ENCODE data around the gene SUSD4. TPM values are rescaled to one million over a fixed set of nuclear protein-coding genes. Genes with fewer than 3 reads are reported as not detected.

SUSD4 gene
- total and polyA plus RNA-seq, 10 of the 15 experiments (the other 5 are each of a cell fraction or from before 2014, with no cell fraction given): 0.13 to 1.1 (median 0.26) TPM; not detected in 3

DNA sequence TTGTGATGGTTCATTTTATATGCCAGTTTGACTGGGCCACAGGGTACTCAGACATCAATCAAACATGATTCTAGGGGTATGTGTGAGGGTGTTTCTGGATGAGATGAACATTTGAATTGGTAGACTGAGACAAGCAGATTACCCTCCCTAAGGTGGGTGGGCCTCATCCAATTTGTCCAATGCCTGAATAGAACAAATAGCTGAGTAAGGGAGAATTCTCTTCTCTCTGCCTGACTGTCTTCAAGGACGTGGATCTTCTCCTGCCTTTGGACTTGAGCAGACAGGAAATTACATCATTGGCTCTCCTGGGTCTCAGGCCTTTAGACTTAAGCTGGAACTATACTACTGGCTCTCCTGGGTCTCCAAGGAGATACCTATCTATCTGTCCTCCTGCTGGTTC, 64.4 kb downstream of the SUSD4 start (continued):
- TF ChIP-seq TCF12 (IDR thresholded peaks at IDR 0.05; ENCODE audit: low read depth, low read length) (no peak), ZBED1 (IDR thresholded peaks at IDR 0.05; ENCODE audit: borderline replicate concordance) (no peak), RUNX3 (IDR thresholded peaks at IDR 0.05; ENCODE audit: low read length) (no peak)
- TF ChIP-seq, protein P1, sequence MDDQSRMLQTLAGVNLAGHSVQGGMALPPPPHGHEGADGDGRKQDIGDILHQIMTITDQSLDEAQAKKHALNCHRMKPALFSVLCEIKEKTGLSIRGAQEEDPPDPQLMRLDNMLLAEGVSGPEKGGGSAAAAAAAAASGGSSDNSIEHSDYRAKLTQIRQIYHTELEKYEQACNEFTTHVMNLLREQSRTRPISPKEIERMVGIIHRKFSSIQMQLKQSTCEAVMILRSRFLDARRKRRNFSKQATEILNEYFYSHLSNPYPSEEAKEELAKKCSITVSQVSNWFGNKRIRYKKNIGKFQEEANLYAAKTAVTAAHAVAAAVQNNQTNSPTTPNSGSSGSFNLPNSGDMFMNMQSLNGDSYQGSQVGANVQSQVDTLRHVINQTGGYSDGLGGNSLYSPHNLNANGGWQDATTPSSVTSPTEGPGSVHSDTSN (IDR thresholded peaks at IDR 0.05; ENCODE audit: insufficient replicate concordance, low read depth, low read length): no peak
- TF ChIP-seq, protein P2, sequence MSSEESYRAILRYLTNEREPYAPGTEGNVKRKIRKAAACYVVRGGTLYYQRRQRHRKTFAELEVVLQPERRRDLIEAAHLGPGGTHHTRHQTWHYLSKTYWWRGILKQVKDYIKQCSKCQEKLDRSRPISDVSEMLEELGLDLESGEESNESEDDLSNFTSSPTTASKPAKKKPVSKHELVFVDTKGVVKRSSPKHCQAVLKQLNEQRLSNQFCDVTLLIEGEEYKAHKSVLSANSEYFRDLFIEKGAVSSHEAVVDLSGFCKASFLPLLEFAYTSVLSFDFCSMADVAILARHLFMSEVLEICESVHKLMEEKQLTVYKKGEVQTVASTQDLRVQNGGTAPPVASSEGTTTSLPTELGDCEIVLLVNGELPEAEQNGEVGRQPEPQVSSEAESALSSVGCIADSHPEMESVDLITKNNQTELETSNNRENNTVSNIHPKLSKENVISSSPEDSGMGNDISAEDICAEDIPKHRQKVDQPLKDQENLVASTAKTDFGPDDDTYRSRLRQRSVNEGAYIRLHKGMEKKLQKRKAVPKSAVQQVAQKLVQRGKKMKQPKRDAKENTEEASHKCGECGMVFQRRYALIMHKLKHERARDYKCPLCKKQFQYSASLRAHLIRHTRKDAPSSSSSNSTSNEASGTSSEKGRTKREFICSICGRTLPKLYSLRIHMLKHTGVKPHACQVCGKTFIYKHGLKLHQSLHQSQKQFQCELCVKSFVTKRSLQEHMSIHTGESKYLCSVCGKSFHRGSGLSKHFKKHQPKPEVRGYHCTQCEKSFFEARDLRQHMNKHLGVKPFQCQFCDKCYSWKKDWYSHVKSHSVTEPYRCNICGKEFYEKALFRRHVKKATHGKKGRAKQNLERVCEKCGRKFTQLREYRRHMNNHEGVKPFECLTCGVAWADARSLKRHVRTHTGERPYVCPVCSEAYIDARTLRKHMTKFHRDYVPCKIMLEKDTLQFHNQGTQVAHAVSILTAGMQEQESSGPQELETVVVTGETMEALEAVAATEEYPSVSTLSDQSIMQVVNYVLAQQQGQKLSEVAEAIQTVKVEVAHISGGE (CRISPR knock-in tag; IDR thresholded peaks at IDR 0.05): no peak

DNA sequence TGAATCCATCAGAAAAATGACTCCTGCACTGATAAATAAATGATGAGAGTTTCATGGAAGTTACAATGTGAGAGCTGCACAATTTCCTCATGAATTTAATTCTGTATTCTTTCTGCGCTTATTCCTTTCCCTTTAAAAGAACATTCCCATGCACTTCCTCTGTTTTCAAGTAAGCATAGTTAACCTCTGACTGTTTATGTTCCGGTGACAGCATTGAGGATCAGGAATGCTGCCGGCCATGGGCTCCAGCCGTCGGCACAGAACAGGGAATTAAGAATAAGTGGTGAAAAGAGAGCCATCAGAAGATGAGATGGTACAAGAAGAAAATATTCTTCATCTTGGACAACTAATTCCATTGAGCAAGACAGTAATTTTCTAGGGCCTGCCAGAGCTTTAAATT, 65.3 kb downstream of the SUSD4 start:
- ChIA-PET SMC1A (ENCODE audit: uncharacterized antibody, unreplicated experiment) (interaction anchor here (1.0 kb wide), 1 partner anchor 31 kb away, joined by 3 read pairs; no protein-coding TSS in a partner anchor), CTCF (no interaction called here), POLR2A (no interaction called here), RAD21 (ENCODE audit: unreplicated experiment) (interaction anchor here (0.7 kb wide), 1 partner anchor 60 kb away, joined by 3 read pairs; no protein-coding TSS in a partner anchor)
- Histone ChIP-seq H3K79me2 (ENCODE audit: control insufficient read depth, insufficient read depth, low read length) (no peaks in the 10 kb centered on the region), H3K4me3 (no peak overlapping the region), H3K27me3 (replicated peaks in 1 of 2; ENCODE audit: control insufficient read depth in 2 of 2, insufficient read depth in 2 of 2, low read length in 1 of 2) (no peaks in the 10 kb centered on the region; a peak in 2 of 4 replicates), H4K20me1 (ENCODE audit: control insufficient read depth, insufficient read depth) (no peaks in the 10 kb centered on the region), H3K9ac (ENCODE audit: control insufficient read depth, insufficient read depth, low read length) (no peak overlapping the region), H3K4me1 (ENCODE audit: control insufficient read depth, insufficient read depth, low read length) (no peaks in the 10 kb centered on the region), H3K4me2 (ENCODE audit: control insufficient read depth, insufficient read depth) (no peak overlapping the region), H2AFZ (ENCODE audit: control insufficient read depth, low read depth, low read length) (no peak overlapping the region), H3K9me3 (replicated peaks; ENCODE audit: control insufficient read depth, insufficient read depth, low read length) (no peaks in the 10 kb centered on the region), H3K36me3 (ENCODE audit: control insufficient read depth in 2 of 2, insufficient read depth in 2 of 2, low read length in 1 of 2) (no peaks in the 10 kb centered on the region), H3K27ac (ENCODE audit: control insufficient read depth, insufficient read depth) (no peak overlapping the region)
- in situ Hi-C loops (cut with MboI): no loop called here
- FAIRE-seq (no peak), DNase-seq (ENCODE audit: low read depth, low spot score) (no peak), ATAC-seq (no peak)
- intact Hi-C loops (cut with micrococcal nuclease; ENCODE audit: unreplicated experiment): no loop called here
- no peak for TF ChIP-seq ZNF24 (IDR thresholded peaks at IDR 0.05)
- TF ChIP-seq, protein P3, sequence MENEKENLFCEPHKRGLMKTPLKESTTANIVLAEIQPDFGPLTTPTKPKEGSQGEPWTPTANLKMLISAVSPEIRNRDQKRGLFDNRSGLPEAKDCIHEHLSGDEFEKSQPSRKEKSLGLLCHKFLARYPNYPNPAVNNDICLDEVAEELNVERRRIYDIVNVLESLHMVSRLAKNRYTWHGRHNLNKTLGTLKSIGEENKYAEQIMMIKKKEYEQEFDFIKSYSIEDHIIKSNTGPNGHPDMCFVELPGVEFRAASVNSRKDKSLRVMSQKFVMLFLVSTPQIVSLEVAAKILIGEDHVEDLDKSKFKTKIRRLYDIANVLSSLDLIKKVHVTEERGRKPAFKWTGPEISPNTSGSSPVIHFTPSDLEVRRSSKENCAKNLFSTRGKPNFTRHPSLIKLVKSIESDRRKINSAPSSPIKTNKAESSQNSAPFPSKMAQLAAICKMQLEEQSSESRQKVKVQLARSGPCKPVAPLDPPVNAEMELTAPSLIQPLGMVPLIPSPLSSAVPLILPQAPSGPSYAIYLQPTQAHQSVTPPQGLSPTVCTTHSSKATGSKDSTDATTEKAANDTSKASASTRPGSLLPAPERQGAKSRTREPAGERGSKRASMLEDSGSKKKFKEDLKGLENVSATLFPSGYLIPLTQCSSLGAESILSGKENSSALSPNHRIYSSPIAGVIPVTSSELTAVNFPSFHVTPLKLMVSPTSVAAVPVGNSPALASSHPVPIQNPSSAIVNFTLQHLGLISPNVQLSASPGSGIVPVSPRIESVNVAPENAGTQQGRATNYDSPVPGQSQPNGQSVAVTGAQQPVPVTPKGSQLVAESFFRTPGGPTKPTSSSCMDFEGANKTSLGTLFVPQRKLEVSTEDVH (IDR thresholded peaks at IDR 0.05; ENCODE audit: low read depth, partially characterized antibody): no peak
- no TSS peak for BruUV-seq (replicated peaks)
- 67% methylated on average over 5 of the region's 5 CpGs for WGBS (ENCODE audit: insufficient coverage, insufficient replicate concordance, low lambda C conversion rate, missing lambda C conversion rate)

Measured in GM12878 (cell line).